Ishikawa (cell line): ENCODE measurements around the gene TNS3.

Experiments
- CEBPB ChIP-seq: IDR thresholded peaks from 2 replicates; pipeline ENCODE4 v1.6.1; 2012
- CREB1 ChIP-seq: IDR thresholded peaks from 2 replicates; pipeline ENCODE4 v1.6.1; 2012; ENCODE audit warnings: low read depth
- EGR1 ChIP-seq: IDR thresholded peaks from 2 replicates; pipeline ENCODE4 v1.6.1; 2012
- EP300 ChIP-seq: IDR thresholded peaks from 2 replicates; pipeline ENCODE4 v1.6.1; 2012; ENCODE audit warnings: borderline replicate concordance
- FOXM1 ChIP-seq: IDR thresholded peaks from 2 replicates; pipeline ENCODE4 v1.6.1; 2012; ENCODE audit warnings: low read depth, borderline replicate concordance
- NFIC ChIP-seq: IDR thresholded peaks from 2 replicates; pipeline ENCODE4 v1.6.1; 2012
- RAD21 ChIP-seq: IDR thresholded peaks from 2 replicates; pipeline ENCODE4 v1.6.1; 2012; ENCODE audit warnings: low read depth
- TAF1 ChIP-seq: IDR thresholded peaks from 2 replicates; pipeline ENCODE4 v1.6.1; 2012; ENCODE audit warnings: low read depth, mild to moderate bottlenecking
- TCF12 ChIP-seq: IDR thresholded peaks from 2 replicates; pipeline ENCODE4 v1.6.1; 2012; ENCODE audit warnings: low read depth
- TEAD4 ChIP-seq: IDR thresholded peaks from 2 replicates; pipeline ENCODE4 v1.6.1; 2012
- YY1 ChIP-seq: IDR thresholded peaks from 2 replicates; pipeline ENCODE4 v1.6.1; 2012; ENCODE audit warnings: low read depth
- ZBTB7A ChIP-seq: IDR thresholded peaks from 2 replicates; pipeline ENCODE4 v1.6.1; 2012; ENCODE audit warnings: low read depth
- TF ChIP-seq, protein P1 (sequence below): IDR thresholded peaks from 2 replicates; pipeline ENCODE4 v1.6.1; 2012
- TF ChIP-seq, protein P2 (sequence below): IDR thresholded peaks from 2 replicates; pipeline ENCODE4 v1.6.1; 2012; ENCODE audit warnings: low read depth, mild to moderate bottlenecking
- TF ChIP-seq, protein P3 (sequence below): IDR thresholded peaks from 2 replicates; pipeline ENCODE4 v1.6.1; 2012

Gene TNS3

DNA sequence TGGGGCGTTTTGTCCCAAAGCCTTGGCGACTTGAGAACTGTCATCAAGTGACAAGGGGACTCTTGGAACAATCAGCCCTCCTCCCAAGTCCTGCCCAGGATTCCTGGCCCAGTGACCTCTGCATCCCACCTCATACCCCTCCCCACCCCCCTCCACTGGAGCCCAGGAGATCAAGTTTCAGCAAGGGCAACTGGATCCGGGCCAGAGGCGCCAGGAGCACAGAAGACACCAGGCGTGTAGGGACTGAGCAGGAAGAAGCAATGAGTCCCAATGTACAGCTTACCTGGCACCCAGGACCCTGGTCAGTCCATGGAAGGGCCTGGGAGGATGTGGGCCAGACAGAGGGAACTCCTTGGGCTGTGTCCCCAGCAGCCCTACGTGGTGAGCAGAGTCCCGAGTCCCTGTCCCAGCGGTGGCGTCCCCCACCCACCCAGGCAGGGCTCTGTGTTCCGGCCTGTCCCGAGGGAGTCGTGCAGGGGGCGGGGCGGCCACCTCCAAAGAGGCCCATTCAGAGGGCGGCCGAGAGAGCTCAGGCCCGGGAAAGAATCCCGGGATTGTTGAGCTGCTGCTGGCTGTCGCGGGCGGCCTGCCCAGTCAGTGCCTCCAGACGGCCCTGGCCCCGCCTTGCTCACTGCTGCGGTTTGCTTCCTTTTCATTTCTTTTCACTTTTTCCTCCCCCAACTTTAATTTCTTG is 254.1 kb downstream of the TNS3 start:
- peak; percentile 67 for TF ChIP-seq NFIC
- no peak; the same call in 1 of the 2 replicates for TF ChIP-seq ZBTB7A
- 0 out of 2 replicates have a peak, but pooled peaks have one; percentile 26 for TF ChIP-seq TCF12
- 0 out of 2 replicates have a peak, but pooled peaks have one; percentile 32 for TF ChIP-seq EP300

DNA sequence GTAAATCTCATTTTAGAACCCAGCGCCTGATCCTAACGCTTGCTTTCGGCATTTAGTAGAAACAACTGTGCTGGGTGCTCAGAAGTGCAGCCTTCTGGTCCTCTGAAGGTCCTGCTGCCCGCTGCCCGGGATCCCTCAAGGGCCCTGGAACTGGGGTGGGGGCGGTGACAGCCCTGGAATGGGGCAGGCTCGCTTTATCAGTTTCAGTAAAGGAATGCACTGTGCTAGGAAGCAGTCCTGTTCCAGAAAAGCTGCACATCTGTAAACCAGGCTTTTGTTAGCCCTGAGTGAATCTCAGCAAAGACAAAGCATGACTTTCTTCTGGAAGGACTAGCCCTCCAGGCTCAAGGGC is 254.6 kb downstream of the TNS3 start:
- TF ChIP-seq CEBPB (no peak), TAF1 (no peak), YY1 (no peak), RAD21 (no peak)
- TF ChIP-seq, protein P1, sequence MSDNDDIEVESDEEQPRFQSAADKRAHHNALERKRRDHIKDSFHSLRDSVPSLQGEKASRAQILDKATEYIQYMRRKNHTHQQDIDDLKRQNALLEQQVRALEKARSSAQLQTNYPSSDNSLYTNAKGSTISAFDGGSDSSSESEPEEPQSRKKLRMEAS: no peak

DNA sequence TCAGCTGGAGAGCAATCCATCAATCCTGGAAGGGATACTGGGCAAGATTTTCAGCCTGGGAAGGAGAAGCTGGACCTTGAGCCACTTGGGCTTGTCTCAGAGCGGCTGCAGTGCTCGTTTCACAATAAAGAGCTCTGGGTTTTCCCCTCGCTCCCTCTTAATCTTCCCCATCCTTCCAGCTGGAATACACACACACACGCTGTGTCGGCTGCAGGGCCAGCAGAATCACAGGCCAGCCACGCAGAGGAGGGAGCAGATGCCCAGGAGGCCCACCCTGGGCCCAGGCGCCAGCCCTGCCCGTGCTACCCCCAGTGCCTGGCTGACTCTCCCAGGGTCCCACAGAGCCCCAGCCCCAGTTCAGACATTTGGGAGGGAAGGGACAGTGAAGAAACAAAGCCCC is 255.1 kb downstream of the TNS3 start:
- no peak for TF ChIP-seq CREB1
- TF ChIP-seq RAD21: no peak
- TF ChIP-seq, protein P2, sequence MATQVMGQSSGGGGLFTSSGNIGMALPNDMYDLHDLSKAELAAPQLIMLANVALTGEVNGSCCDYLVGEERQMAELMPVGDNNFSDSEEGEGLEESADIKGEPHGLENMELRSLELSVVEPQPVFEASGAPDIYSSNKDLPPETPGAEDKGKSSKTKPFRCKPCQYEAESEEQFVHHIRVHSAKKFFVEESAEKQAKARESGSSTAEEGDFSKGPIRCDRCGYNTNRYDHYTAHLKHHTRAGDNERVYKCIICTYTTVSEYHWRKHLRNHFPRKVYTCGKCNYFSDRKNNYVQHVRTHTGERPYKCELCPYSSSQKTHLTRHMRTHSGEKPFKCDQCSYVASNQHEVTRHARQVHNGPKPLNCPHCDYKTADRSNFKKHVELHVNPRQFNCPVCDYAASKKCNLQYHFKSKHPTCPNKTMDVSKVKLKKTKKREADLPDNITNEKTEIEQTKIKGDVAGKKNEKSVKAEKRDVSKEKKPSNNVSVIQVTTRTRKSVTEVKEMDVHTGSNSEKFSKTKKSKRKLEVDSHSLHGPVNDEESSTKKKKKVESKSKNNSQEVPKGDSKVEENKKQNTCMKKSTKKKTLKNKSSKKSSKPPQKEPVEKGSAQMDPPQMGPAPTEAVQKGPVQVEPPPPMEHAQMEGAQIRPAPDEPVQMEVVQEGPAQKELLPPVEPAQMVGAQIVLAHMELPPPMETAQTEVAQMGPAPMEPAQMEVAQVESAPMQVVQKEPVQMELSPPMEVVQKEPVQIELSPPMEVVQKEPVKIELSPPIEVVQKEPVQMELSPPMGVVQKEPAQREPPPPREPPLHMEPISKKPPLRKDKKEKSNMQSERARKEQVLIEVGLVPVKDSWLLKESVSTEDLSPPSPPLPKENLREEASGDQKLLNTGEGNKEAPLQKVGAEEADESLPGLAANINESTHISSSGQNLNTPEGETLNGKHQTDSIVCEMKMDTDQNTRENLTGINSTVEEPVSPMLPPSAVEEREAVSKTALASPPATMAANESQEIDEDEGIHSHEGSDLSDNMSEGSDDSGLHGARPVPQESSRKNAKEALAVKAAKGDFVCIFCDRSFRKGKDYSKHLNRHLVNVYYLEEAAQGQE: no peak
- TF ChIP-seq, protein P1: no peak
- TF ChIP-seq TEAD4: no peak
- no peak for TF ChIP-seq CEBPB
- TF ChIP-seq TAF1: no peak
- no peak for TF ChIP-seq ZBTB7A
- TF ChIP-seq TCF12: no peak
- no peak for TF ChIP-seq EP300
- TF ChIP-seq EGR1: no peak
- TF ChIP-seq, protein P3, sequence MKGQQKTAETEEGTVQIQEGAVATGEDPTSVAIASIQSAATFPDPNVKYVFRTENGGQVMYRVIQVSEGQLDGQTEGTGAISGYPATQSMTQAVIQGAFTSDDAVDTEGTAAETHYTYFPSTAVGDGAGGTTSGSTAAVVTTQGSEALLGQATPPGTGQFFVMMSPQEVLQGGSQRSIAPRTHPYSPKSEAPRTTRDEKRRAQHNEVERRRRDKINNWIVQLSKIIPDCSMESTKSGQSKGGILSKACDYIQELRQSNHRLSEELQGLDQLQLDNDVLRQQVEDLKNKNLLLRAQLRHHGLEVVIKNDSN: no peak

DNA sequence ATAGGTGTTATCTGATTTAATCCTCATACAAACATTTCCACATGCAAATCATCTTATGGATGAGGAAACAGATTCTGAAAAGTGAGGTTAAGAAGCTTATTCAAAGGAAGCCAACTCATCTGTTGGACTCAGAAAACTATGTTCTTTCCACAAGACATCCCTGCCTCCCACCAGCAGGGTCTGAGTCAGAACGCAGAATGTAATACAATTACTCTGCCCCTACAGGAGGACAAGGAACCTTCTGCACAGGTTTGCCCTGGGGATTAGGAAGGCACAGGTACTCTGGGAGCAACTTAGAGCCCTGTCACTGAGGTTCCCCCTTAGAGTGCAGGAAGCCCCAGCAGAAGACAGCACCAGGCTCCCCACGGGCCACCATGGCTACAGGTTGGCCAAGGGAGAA is 255.7 kb downstream of the TNS3 start:
- no peak for TF ChIP-seq YY1

DNA sequence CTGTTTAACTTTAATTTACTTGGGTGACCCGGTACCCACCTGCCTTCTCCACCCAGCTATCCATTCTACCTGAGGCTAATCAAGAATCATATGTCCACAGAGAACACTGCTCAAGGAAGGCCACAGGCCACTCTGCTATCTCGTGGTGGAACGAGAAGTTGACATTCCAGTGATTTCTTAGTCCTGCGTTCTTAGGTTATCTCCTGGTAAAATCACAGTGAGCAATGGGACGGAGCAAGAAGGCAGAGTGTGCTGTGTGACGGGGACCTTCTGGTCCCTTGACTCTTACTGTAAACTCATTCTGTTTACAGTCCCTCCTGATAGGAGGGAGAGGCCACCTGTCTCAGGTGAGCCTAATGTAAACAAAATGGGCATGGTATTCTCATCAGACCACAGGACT is 256.6 kb downstream of the TNS3 start:
- TF ChIP-seq, protein P2: no peak
- TF ChIP-seq TCF12 (no peak), FOXM1 (no peak), EGR1 (no peak), YY1 (no peak), ZBTB7A (no peak), NFIC (no peak), EP300 (no peak), CREB1 (no peak)

DNA sequence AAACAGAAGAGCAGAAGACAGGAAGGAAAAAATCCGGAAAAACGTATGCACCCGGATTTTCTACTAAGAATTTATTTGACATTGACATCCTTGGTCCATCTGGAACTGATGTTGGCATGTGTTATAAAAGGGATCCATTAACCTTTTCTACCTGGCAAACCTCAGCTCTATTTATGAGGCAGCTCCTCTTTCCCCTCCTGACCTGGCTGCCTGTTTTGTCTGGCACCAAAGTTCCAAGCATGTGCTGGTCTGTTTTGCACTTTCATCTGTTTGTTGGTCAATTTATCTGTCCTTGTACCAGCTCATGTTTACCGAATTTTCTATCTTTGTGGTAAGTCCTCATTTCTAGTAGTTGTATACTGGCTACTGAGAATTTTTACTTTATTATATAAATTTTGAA is 258.0 kb downstream of the TNS3 start:
- no peak for TF ChIP-seq EP300
- TF ChIP-seq, protein P3: no peak
- TF ChIP-seq, protein P2: no peak
- TF ChIP-seq TEAD4: no peak
- TF ChIP-seq FOXM1: no peak
- TF ChIP-seq TAF1: no peak
- no peak for TF ChIP-seq CREB1
- TF ChIP-seq, protein P1: no peak
- no peak for TF ChIP-seq YY1
- TF ChIP-seq CEBPB: no peak
- TF ChIP-seq EGR1: no peak
- TF ChIP-seq ZBTB7A: no peak
- no peak for TF ChIP-seq RAD21
- TF ChIP-seq TCF12: no peak
- no peak for TF ChIP-seq NFIC
